SK-N-SH (cell line): ENCODE data around the gene ARHGAP8. TPM values are rescaled to one million over a fixed set of nuclear protein-coding genes. Genes with fewer than 3 reads are reported as not detected.
A peak's percentile ranks its signal among the peaks of the same experiment; 100 is the strongest.

Source experiments
- CTCF ChIA-PET: fragments of 300-600, 350-600 bp; formaldehyde crosslinking; extraction: SDS; loops from one replicate; lab custom pipeline; 2021; lab: Yijun Ruan, JAX
- POLR2A ChIA-PET: fragments of 350-600 bp; sonication (Branson Sonifier 250); formaldehyde crosslinking; extraction: SDS; loops from one replicate; lab custom pipeline; 2020; ENCODE audit warnings: antibody characterized with exemption, inconsistent platforms; lab: Yijun Ruan, JAX
- DNase-seq: peaks from one replicate; pipeline ENCODE4 v3.0.0; 2012
- H2AFZ ChIP-seq: fragments of 200-600 bp; sonication (generic); 2 replicates; pipeline ENCODE4 v1.8.1; 2016; ENCODE audit warnings: antibody characterized with exemption, mild to moderate bottlenecking, low read depth
- H3F3A ChIP-seq: fragments of 200-600 bp; sonication (generic); replicated peaks from 2 replicates; pipeline ENCODE3; 2016; ENCODE audit warnings: antibody characterized with exemption, mild to moderate bottlenecking; ENCODE audit not compliant: insufficient read depth
- H3K27ac ChIP-seq, 2 experiments: fragments of 200-500 bp in 1 of 2; fragments of 200-600 bp in 1 of 2; sonication (Bioruptor generic) in 1 of 2; sonication (generic), shearing (Covaris generic) in 1 of 2; 2 replicates each; pipeline versions ENCODE4 v1.5.1 to v1.6.1; 2014 to 2016; ENCODE audit warnings: low read depth in 2 of 2, inconsistent platforms in 1 of 2, low read length in 1 of 2, mild to moderate bottlenecking in 1 of 2, mixed read lengths in 1 of 2
- H3K27me3 ChIP-seq: fragments of 200-600 bp; sonication (generic), shearing (Covaris generic); 2 replicates; pipeline ENCODE4 v1.6.1; 2016; ENCODE audit warnings: mixed run types; ENCODE audit not compliant: insufficient read depth
- H3K36me3 ChIP-seq, 2 experiments: fragments of 200-500 bp in 1 of 2; fragments of 200-600 bp in 1 of 2; sonication (Bioruptor generic) in 1 of 2; sonication (generic) in 1 of 2; replicated peaks in 1 of 2; 2 replicates each; pipeline versions ENCODE3 to v1.5.1; 2014 to 2016; ENCODE audit warnings: low read length in 1 of 2, mild to moderate bottlenecking in 1 of 2; ENCODE audit not compliant: insufficient read depth in 2 of 2, control insufficient read depth in 1 of 2
- H3K4me1 ChIP-seq, 2 experiments: fragments of 200-500 bp in 1 of 2; fragments of 200-600 bp in 1 of 2; sonication (Bioruptor generic) in 1 of 2; sonication (generic), shearing (Covaris generic) in 1 of 2; 2 replicates each; pipeline versions ENCODE4 v1.5.1 to v1.6.1; 2014 to 2016; ENCODE audit warnings: low read depth in 1 of 2, low read length in 1 of 2, mixed run types in 1 of 2; ENCODE audit not compliant: insufficient read depth in 2 of 2, control insufficient read depth in 1 of 2
- H3K4me2 ChIP-seq: fragments of 200-600 bp; sonication (generic), shearing (Covaris generic); 2 replicates; pipeline ENCODE4 v1.6.1; 2017; ENCODE audit warnings: mixed run types
- H3K4me3 ChIP-seq, 2 experiments: fragments of 200-500 bp in 1 of 2; fragments of 200-600 bp in 1 of 2; sonication (Bioruptor generic) in 1 of 2; sonication (generic), shearing (Covaris generic) in 1 of 2; 2 replicates each; pipeline versions ENCODE4 v1.5.1 to v1.8.1; 2014 to 2016; ENCODE audit warnings: low read depth in 2 of 2, inconsistent platforms in 1 of 2, low read length in 1 of 2, mild to moderate bottlenecking in 1 of 2, mixed read lengths in 1 of 2, moderate library complexity in 1 of 2
- H3K79me2 ChIP-seq: fragments of 200-600 bp; sonication (generic); 2 replicates; pipeline ENCODE4 v1.8.1; 2017; ENCODE audit warnings: mild to moderate bottlenecking; ENCODE audit not compliant: insufficient read depth
- H3K9ac ChIP-seq: fragments of 200-600 bp; sonication (generic); 2 replicates; pipeline ENCODE4 v1.6.1; 2017; ENCODE audit warnings: mixed run types
- H3K9me2 ChIP-seq: fragments of 200-600 bp; sonication (generic); 2 replicates; pipeline ENCODE4 v1.6.1; 2017; ENCODE audit warnings: mixed run types
- H3K9me3 ChIP-seq: fragments of 200-600 bp; sonication (generic); 2 replicates; pipeline ENCODE4 v1.6.1; 2017; ENCODE audit warnings: mixed run types, mild to moderate bottlenecking, moderate library complexity
- H4K20me1 ChIP-seq: fragments of 200-600 bp; sonication (generic); 2 replicates; pipeline ENCODE4 v1.6.1; 2017; ENCODE audit warnings: mild to moderate bottlenecking, mixed run types; ENCODE audit not compliant: insufficient read depth
- ELF1 ChIP-seq: IDR thresholded peaks from 2 replicates; pipeline ENCODE4 v1.4.0; 2012
- EZH2phosphoT487 ChIP-seq: fragments of 200-600 bp; sonication (generic); IDR thresholded peaks from 2 replicates; pipeline ENCODE4 v1.6.1; 2017; ENCODE audit warnings: low read depth, mixed run types, mild to moderate bottlenecking, antibody characterized with exemption, moderate library complexity, borderline replicate concordance
- FOSL2 ChIP-seq: IDR thresholded peaks from 2 replicates; pipeline ENCODE4 v1.4.0; 2012; ENCODE audit warnings: low read depth, mild to moderate bottlenecking, moderate library complexity, borderline replicate concordance
- GABPA ChIP-seq: IDR thresholded peaks from 2 replicates; pipeline ENCODE4 v1.4.0; 2012; ENCODE audit warnings: low read depth, mild to moderate bottlenecking
- GATA2 ChIP-seq: sonication (generic); formaldehyde crosslinking; IDR thresholded peaks from 2 replicates; pipeline ENCODE4 v1.5.0; 2020; ENCODE audit warnings: mild to moderate bottlenecking, missing genetic modification reagents
- JUND ChIP-seq: IDR thresholded peaks from 2 replicates; pipeline ENCODE4 v1.4.0; 2012
- NFIC ChIP-seq: IDR thresholded peaks from 2 replicates; pipeline ENCODE4 v1.4.0; 2012; ENCODE audit warnings: borderline replicate concordance
- NRF1 ChIP-seq: IDR thresholded peaks from 2 replicates; pipeline ENCODE4 v1.6.1; 2012; ENCODE audit warnings: low read depth, mild to moderate bottlenecking, low read length
- POLR2AphosphoS5 ChIP-seq: IDR thresholded peaks from 2 replicates; pipeline ENCODE4 v1.6.1; 2012; ENCODE audit warnings: low read depth, low read length
- RCOR1 ChIP-seq: fragments of 150-350 bp; IDR thresholded peaks from 2 replicates; pipeline ENCODE4 v1.6.1; 2017; ENCODE audit warnings: antibody characterized with exemption, low read length
- REST ChIP-seq: IDR thresholded peaks from 2 replicates; pipeline ENCODE4 v1.6.1; 2012; ENCODE audit warnings: mild to moderate bottlenecking, low read depth, low read length, moderate library complexity
- RXRA ChIP-seq: IDR thresholded peaks from 2 replicates; pipeline ENCODE4 v1.4.0; 2012; ENCODE audit warnings: low read depth, mild to moderate bottlenecking, borderline replicate concordance
- TEAD4 ChIP-seq: IDR thresholded peaks from 2 replicates; pipeline ENCODE4 v1.4.0; 2012; ENCODE audit warnings: mild to moderate bottlenecking, borderline replicate concordance; ENCODE audit not compliant: insufficient read depth
- USF2 ChIP-seq: fragments of 150-350 bp; IDR thresholded peaks from 2 replicates; pipeline ENCODE4 v1.6.1; 2017; ENCODE audit warnings: antibody characterized with exemption, low read length, low read depth, borderline replicate concordance
- YY1 ChIP-seq: IDR thresholded peaks from 2 replicates; pipeline ENCODE4 v1.4.0; 2012; ENCODE audit warnings: low read depth, mild to moderate bottlenecking
- WGBS: methylation state at CpG from one replicate; pipeline ENCODE4 v1.1.6; 2017; ENCODE audit warnings: low lambda C conversion rate; 5-methylcytosine and 5-hydroxymethylcytosine counted together
- polyA plus RNA-seq, 3 experiments: library from polyadenylated mRNA; depleted of rRNA; stranded (reverse); fragments of >200 nt; gene quantifications; 2 replicates each; pipeline ENCODE4 v1.2.3, GENCODE V29; 2012
- TF ChIP-seq, protein P1 (sequence below): IDR thresholded peaks from 2 replicates; pipeline ENCODE4 v1.4.0; 2012; ENCODE audit warnings: low read depth
- TF ChIP-seq, protein P2 (sequence below): IDR thresholded peaks from 2 replicates; pipeline ENCODE4; 2012
- TF ChIP-seq, protein P3 (sequence below): fragments of 200-600 bp; sonication (generic); IDR thresholded peaks from 2 replicates; pipeline ENCODE4 v1.6.1; 2017; ENCODE audit warnings: antibody characterized with exemption, mild to moderate bottlenecking, moderate library complexity
- TF ChIP-seq, protein P4 (sequence below): IDR thresholded peaks from 2 replicates; pipeline ENCODE4 v1.4.0; 2012; ENCODE audit warnings: low read depth, borderline replicate concordance

The ARHGAP8 gene
- polyA plus RNA-seq, 1 of the 3 experiments (the other 2 are of a cell fraction), result 0.08 TPM

- TF ChIP-seq, protein P1, sequence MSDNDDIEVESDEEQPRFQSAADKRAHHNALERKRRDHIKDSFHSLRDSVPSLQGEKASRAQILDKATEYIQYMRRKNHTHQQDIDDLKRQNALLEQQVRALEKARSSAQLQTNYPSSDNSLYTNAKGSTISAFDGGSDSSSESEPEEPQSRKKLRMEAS, result no peak
- no peak for TF ChIP-seq POLR2AphosphoS5
- no peak for TF ChIP-seq RCOR1
- TF ChIP-seq ELF1, result no peak
Observed at GRCh38 chr22:44731357-44731970, 20.9 kb upstream of the ARHGAP8 start (continued).

- Histone ChIP-seq H3K27me3 (no peaks in the 10 kb centered on the region), H3K27ac (no peak overlapping the region), H3F3A (no peaks in the 10 kb centered on the region), H3K36me3 (no peaks in the 10 kb centered on the region), H2AFZ (no peak overlapping the region), H3K4me2 (no peak overlapping the region), H3K4me3 (no peak overlapping the region), H3K79me2 (no peaks in the 10 kb centered on the region), H4K20me1 (no peaks in the 10 kb centered on the region), H3K4me1 (peaks cover 0 to 19% of the 10 kb centered on the region in 2 experiments; a peak in 1 of 4 replicates), H3K9ac (no peak overlapping the region), H3K9me3 (no peaks in the 10 kb centered on the region), H3K9me2 (no peaks in the 10 kb centered on the region)
- ChIA-PET POLR2A (no interaction called here), CTCF (interaction anchor here (24.0 kb wide), 1 partner anchor 37 kb away, joined by 642 read pairs; the partner anchor contains the start of gene PRR5)
- 84% methylated on average over 12 of the region's 21 CpGs for WGBS
- TF ChIP-seq YY1, result no peak
- no peak for TF ChIP-seq NFIC
- TF ChIP-seq GATA2, result no peak
- no peak for TF ChIP-seq ELF1
- TF ChIP-seq NRF1, result no peak
- no peak for TF ChIP-seq EZH2phosphoT487
- TF ChIP-seq, protein P1, result no peak
- TF ChIP-seq TEAD4, result no peak
- no peak for TF ChIP-seq RXRA
- TF ChIP-seq FOSL2, result no peak
- no peak for TF ChIP-seq REST
- TF ChIP-seq, protein P2, sequence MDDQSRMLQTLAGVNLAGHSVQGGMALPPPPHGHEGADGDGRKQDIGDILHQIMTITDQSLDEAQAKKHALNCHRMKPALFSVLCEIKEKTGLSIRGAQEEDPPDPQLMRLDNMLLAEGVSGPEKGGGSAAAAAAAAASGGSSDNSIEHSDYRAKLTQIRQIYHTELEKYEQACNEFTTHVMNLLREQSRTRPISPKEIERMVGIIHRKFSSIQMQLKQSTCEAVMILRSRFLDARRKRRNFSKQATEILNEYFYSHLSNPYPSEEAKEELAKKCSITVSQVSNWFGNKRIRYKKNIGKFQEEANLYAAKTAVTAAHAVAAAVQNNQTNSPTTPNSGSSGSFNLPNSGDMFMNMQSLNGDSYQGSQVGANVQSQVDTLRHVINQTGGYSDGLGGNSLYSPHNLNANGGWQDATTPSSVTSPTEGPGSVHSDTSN, result no peak
- no peak for TF ChIP-seq JUND
- no peak for TF ChIP-seq GABPA
- TF ChIP-seq, protein P3, sequence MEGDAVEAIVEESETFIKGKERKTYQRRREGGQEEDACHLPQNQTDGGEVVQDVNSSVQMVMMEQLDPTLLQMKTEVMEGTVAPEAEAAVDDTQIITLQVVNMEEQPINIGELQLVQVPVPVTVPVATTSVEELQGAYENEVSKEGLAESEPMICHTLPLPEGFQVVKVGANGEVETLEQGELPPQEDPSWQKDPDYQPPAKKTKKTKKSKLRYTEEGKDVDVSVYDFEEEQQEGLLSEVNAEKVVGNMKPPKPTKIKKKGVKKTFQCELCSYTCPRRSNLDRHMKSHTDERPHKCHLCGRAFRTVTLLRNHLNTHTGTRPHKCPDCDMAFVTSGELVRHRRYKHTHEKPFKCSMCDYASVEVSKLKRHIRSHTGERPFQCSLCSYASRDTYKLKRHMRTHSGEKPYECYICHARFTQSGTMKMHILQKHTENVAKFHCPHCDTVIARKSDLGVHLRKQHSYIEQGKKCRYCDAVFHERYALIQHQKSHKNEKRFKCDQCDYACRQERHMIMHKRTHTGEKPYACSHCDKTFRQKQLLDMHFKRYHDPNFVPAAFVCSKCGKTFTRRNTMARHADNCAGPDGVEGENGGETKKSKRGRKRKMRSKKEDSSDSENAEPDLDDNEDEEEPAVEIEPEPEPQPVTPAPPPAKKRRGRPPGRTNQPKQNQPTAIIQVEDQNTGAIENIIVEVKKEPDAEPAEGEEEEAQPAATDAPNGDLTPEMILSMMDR, result no peak
- TF ChIP-seq, protein P4, sequence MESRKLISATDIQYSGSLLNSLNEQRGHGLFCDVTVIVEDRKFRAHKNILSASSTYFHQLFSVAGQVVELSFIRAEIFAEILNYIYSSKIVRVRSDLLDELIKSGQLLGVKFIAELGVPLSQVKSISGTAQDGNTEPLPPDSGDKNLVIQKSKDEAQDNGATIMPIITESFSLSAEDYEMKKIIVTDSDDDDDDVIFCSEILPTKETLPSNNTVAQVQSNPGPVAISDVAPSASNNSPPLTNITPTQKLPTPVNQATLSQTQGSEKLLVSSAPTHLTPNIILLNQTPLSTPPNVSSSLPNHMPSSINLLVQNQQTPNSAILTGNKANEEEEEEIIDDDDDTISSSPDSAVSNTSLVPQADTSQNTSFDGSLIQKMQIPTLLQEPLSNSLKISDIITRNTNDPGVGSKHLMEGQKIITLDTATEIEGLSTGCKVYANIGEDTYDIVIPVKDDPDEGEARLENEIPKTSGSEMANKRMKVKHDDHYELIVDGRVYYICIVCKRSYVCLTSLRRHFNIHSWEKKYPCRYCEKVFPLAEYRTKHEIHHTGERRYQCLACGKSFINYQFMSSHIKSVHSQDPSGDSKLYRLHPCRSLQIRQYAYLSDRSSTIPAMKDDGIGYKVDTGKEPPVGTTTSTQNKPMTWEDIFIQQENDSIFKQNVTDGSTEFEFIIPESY, result no peak
- TF ChIP-seq RCOR1, result no peak
- no peak for TF ChIP-seq USF2
- peak; percentile 19 for DNase-seq
Observed at GRCh38 chr22:44732017-44732561, 20.3 kb upstream of the ARHGAP8 start.
